VCaP (cell line): ENCODE data around the gene RBMS1.

ENCODE experiments used
- H3K27ac ChIP-seq: fragments of 450-650 bp; 2 replicates; pipeline ENCODE4 v1.5.1; 2017
- TF ChIP-seq, protein P1 (sequence below): fragments of 450-650 bp; conservative IDR thresholded peaks from 2 replicates; pipeline ENCODE4 v1.5.1; 2017; ENCODE audit warnings: mild to moderate bottlenecking, moderate library complexity

RBMS1 gene, protein sequence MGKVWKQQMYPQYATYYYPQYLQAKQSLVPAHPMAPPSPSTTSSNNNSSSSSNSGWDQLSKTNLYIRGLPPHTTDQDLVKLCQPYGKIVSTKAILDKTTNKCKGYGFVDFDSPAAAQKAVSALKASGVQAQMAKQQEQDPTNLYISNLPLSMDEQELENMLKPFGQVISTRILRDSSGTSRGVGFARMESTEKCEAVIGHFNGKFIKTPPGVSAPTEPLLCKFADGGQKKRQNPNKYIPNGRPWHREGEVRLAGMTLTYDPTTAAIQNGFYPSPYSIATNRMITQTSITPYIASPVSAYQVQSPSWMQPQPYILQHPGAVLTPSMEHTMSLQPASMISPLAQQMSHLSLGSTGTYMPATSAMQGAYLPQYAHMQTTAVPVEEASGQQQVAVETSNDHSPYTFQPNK

DNA sequence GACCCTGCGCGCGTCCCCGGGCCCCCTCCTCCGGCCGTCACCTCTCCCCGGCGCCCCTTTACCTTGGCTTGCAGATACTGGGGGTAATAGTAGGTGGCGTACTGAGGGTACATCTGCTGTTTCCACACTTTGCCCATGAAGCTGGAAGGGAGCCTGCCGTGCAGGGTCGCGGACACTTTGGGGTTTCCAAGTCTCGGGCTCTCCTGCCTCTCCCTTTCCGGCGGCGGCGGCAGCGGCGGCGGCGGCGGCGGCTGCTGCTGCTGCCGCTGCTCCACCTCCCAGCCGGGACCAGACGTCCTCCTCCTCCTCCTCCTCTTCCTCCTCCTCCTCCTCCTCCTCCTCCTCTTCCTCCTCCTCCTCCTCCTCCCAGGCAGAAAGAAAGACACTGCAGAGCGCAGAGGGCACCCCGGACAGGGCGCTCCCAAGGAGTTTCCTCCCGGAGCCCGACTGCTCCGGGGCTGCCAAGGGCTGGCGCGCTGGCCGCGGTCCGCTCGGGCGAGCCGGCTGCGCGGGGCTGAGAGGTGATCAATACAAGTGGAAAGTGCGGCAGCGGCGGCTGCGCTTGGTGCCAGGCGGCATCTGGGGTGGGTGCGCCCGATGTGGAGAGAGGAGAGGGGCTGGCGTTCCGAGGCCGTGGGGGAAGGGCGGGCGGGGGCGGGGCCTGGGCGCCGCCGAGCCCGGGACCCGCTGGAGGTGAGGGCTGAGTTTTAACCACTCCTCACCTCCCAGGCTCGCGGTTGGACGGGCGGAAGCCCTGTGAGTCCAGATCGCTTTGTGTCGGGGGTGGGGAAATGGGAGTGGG lies at the start of gene RBMS1:
Gene RBMS1 (minus strand): TSS at position 581 of the 802 bp plus-strand sequence. CDS start 444 bp downstream, at position 137.
- TF ChIP-seq, protein P1, sequence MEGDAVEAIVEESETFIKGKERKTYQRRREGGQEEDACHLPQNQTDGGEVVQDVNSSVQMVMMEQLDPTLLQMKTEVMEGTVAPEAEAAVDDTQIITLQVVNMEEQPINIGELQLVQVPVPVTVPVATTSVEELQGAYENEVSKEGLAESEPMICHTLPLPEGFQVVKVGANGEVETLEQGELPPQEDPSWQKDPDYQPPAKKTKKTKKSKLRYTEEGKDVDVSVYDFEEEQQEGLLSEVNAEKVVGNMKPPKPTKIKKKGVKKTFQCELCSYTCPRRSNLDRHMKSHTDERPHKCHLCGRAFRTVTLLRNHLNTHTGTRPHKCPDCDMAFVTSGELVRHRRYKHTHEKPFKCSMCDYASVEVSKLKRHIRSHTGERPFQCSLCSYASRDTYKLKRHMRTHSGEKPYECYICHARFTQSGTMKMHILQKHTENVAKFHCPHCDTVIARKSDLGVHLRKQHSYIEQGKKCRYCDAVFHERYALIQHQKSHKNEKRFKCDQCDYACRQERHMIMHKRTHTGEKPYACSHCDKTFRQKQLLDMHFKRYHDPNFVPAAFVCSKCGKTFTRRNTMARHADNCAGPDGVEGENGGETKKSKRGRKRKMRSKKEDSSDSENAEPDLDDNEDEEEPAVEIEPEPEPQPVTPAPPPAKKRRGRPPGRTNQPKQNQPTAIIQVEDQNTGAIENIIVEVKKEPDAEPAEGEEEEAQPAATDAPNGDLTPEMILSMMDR: no peak
- H3K27ac ChIP-seq: peak within 1 kb of the TSS; percentile 77

DNA sequence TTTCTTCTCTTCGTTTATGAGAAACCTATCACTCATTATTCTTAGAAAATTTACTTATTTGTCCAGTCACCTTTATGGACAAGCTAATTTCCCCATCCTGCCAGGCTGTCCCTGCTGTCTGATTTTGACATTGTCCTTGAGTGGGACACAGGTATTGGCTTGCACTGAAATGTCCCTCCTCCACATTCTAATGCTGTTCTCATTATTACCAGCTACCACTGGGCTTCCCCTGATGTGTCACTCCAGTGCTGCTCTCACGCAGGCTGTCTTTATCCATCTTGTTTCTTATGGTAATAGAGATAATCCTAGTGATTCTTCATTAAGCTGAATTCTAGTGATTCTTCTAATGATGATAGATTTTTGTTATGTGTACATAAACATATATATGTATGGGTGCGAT lies 48.1 kb upstream of the RBMS1 start:
- TF ChIP-seq, protein P1: no peak
- H3K27ac ChIP-seq: no peak overlapping the region

- TF ChIP-seq, protein P1: no peak
- H3K27ac ChIP-seq: no peak overlapping the region
These were observed 45.1 kb upstream of the RBMS1 start for GRCh38 chr2:160538559-160539355.

GRCh38 chr2:160538115-160538514 lies 44.5 kb upstream of the RBMS1 start:
- TF ChIP-seq, protein P1: no peak
- H3K27ac ChIP-seq: no peak overlapping the region

- TF ChIP-seq, protein P1: no peak
These were observed 41.4 kb upstream of the RBMS1 start for GRCh38 chr2:160534996-160535395.

GRCh38 chr2:160534249-160534648 lies 40.6 kb upstream of the RBMS1 start:
- TF ChIP-seq, protein P1: no peak
- no peak overlapping the region for H3K27ac ChIP-seq

More at GRCh38 chr2:160534996-160535395, 41.4 kb upstream of the RBMS1 start:
- no peak overlapping the region for H3K27ac ChIP-seq
